Liver (tissue), 9 donors: Measurements from ENCODE around the gene NDST1. TPM values are rescaled to one million over a fixed set of nuclear protein-coding genes. Genes with fewer than 3 reads are reported as not detected.

Experiments
- DNase-seq: peaks from one replicate; pipeline ENCODE4 v3.0.0-alpha.2; 2017; ENCODE audit warnings: low spot score
- H3K27ac ChIP-seq, 2 donors: one replicate each; pipeline ENCODE4 v1.7.0; 2013; ENCODE audit warnings: inconsistent platforms in 2 of 2, low read length in 2 of 2, control low read depth in 1 of 2, low read depth in 1 of 2, mild to moderate bottlenecking in 1 of 2
- H3K27me3 ChIP-seq, 4 donors: one replicate each; pipeline versions ENCODE4 v1.6.1 to v1.7.0; 2013; ENCODE audit warnings: low read length in 3 of 4, inconsistent platforms in 1 of 4, mild to moderate bottlenecking in 1 of 4, moderate library complexity in 1 of 4; ENCODE audit not compliant: control insufficient read depth in 4 of 4, insufficient read depth in 4 of 4
- H3K36me3 ChIP-seq, 4 donors: one replicate each; pipeline versions ENCODE4 v1.6.1 to v1.7.0; 2013; ENCODE audit warnings: low read length in 3 of 4, mild to moderate bottlenecking in 3 of 4, low read depth in 1 of 4, moderate library complexity in 1 of 4; ENCODE audit not compliant: control insufficient read depth in 4 of 4, insufficient read depth in 3 of 4
- H3K4me1 ChIP-seq, 4 donors: one replicate each; pipeline versions ENCODE4 v1.6.1 to v1.7.0; 2013; ENCODE audit warnings: low read length in 3 of 4, mild to moderate bottlenecking in 3 of 4, moderate library complexity in 1 of 4; ENCODE audit not compliant: control insufficient read depth in 4 of 4, insufficient read depth in 4 of 4
- H3K4me3 ChIP-seq, 3 donors: one replicate each; pipeline versions ENCODE4 v1.6.1 to v1.7.0; 2013; ENCODE audit warnings: low read length in 3 of 3, control low read depth in 1 of 3, low read depth in 1 of 3, mild to moderate bottlenecking in 1 of 3
- H3K9ac ChIP-seq, 2 donors: one replicate each; pipeline ENCODE4 v1.7.0; 2013; ENCODE audit warnings: low read length in 2 of 2, mild to moderate bottlenecking in 2 of 2, moderate library complexity in 2 of 2, control low read depth in 1 of 2, low read depth in 1 of 2
- H3K9me3 ChIP-seq, 4 donors: one replicate each; pipeline versions ENCODE4 v1.6.1 to v1.7.0; 2013; ENCODE audit warnings: low read length in 3 of 4; ENCODE audit not compliant: control insufficient read depth in 4 of 4
- ATF3 ChIP-seq: IDR thresholded peaks from 2 replicates; pipeline ENCODE4 v1.6.1; 2016; ENCODE audit warnings: antibody characterized with exemption
- CTCF ChIP-seq: fragments of 150-350 bp; IDR thresholded peaks from 2 replicates; pipeline ENCODE4 v1.5.1; 2017; ENCODE audit warnings: improper control_type of control experiment, low read depth, low read length; ENCODE audit not compliant: missing input control
- EGR1 ChIP-seq, 2 donors: IDR thresholded peaks; 2 replicates each; pipeline ENCODE4 v1.6.1; 2016 to 2018; ENCODE audit warnings: antibody characterized with exemption in 2 of 2, low read depth in 2 of 2
- FOXA1 ChIP-seq: IDR thresholded peaks from 2 replicates; pipeline ENCODE4 v1.6.1; 2016; ENCODE audit warnings: antibody characterized with exemption
- FOXA2 ChIP-seq: IDR thresholded peaks from 2 replicates; pipeline ENCODE4 v1.6.1; 2016; ENCODE audit warnings: antibody characterized with exemption
- GABPA ChIP-seq, 2 donors: IDR thresholded peaks in 1 of 2; conservative IDR thresholded peaks in 1 of 2; 2 replicates each; pipeline ENCODE4 v1.6.1; 2016; ENCODE audit warnings: antibody characterized with exemption in 2 of 2, mild to moderate bottlenecking in 1 of 2, moderate library complexity in 1 of 2
- HNF4A ChIP-seq, 2 donors: conservative IDR thresholded peaks; 2 replicates each; pipeline ENCODE4 v1.6.1; 2016; ENCODE audit warnings: antibody characterized with exemption in 2 of 2, mild to moderate bottlenecking in 2 of 2
- RAD21 ChIP-seq, 2 donors: IDR thresholded peaks; 2 replicates each; pipeline ENCODE4 v1.6.1; 2016; ENCODE audit warnings: antibody characterized with exemption in 2 of 2, mild to moderate bottlenecking in 2 of 2
- REST ChIP-seq: IDR thresholded peaks from 2 replicates; pipeline ENCODE4 v1.6.1; 2016; ENCODE audit warnings: antibody characterized with exemption, mild to moderate bottlenecking
- RXRA ChIP-seq, 2 donors: IDR thresholded peaks; 2 replicates each; pipeline ENCODE4 v1.6.1; 2017 to 2018; ENCODE audit warnings: antibody characterized with exemption in 2 of 2, mild to moderate bottlenecking in 1 of 2
- SP1 ChIP-seq: IDR thresholded peaks from 2 replicates; pipeline ENCODE4 v1.6.1; 2018; ENCODE audit warnings: antibody characterized with exemption, mild to moderate bottlenecking
- TAF1 ChIP-seq: conservative IDR thresholded peaks from 2 replicates; pipeline ENCODE4 v1.6.1; 2016; ENCODE audit warnings: antibody characterized with exemption, mild to moderate bottlenecking
- YY1 ChIP-seq: IDR thresholded peaks from 2 replicates; pipeline ENCODE4 v1.6.1; 2016; ENCODE audit warnings: antibody characterized with exemption, mild to moderate bottlenecking
- ZBTB33 ChIP-seq: IDR thresholded peaks from 2 replicates; pipeline ENCODE4 v1.6.1; 2016; ENCODE audit warnings: antibody characterized with exemption
- WGBS: extraction: QIAGEN DNeasy Blood & Tissue Kit; methylation state at CpG from one replicate; pipeline ENCODE4 v1.1.7; 2013; 5-methylcytosine and 5-hydroxymethylcytosine counted together
- polyA plus RNA-seq, 2 donors: library from polyadenylated mRNA; stranded (reverse) in 1 of 2; unstranded in 1 of 2; fragments of 200-250 nt in 1 of 2; fragments of >200 nt in 1 of 2; fragmentation: Nextera tagmentation in 1 of 2; extraction: Ambion mirVana in 1 of 2; gene quantifications; one replicate each; pipeline versions ENCODE4 v1.2.1 to v1.2.3, GENCODE V29; 2013 to 2015
- total RNA-seq, 2 donors: library from RNA; depleted of rRNA; stranded (reverse); fragments of >200 nt; gene quantifications; one replicate each; pipeline ENCODE4 v1.2.3, GENCODE V29; 2014
- donor health status: healthy.
- donor health status: healthy.
- donor health status: healthy.
- donor health status: healthy.
- donor health status: healthy.

The NDST1 gene
- total and polyA plus RNA-seq, 4 donors: 10.3 to 103 (median 39.0) TPM

DNA sequence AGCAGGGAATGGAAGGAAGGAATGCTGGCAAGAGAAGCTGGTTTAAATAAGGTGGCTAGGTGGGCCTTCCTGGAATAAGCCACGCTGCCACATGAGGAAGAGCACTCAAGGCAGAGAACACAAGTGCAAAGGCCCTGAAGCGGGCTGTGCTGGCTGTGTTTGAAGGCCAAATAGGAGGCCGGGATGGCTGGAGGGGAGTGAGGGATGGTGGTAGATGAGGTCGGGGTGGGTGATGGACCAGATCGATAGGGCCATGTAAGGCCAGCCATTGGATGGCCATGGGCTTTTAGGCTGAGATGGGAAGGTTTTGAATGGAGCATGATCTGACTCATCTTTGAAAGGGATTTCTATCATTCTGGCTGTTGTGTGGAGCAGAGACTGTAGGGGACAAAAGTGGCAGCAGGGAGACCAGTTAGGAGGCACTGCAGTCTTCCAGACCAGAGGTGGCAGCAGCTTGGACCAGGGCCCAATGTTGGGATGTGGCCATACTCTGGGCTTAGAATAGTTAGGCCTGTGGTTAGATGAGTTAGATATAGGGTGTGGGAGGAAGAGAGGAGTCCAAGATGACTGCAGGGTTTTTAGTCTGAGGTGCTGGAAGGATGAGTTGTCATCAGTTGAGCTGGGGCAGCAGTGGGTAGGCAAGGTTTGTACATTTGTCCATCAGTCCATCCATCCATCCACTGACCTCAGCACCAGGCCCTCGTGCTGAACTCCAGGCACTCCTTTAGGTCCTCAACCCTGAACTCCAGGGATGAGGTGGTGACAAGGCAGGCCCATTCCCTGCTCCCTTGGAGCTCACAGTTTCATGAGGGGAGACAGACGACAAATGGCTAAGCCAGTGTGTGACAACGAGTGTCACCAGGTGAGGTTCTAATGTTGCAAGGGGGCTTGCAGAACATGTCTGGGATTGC is 30.3 kb downstream of the NDST1 start:
- WGBS: 91% methylated on average over 8 of the region's 8 CpGs
- no peak for TF ChIP-seq RAD21 (IDR thresholded peaks at IDR 0.05)
- TF ChIP-seq FOXA2: no peak
- no peak for TF ChIP-seq HNF4A (conservative IDR thresholded peaks at IDR 0.05)
- TF ChIP-seq EGR1 (IDR thresholded peaks at IDR 0.05; ENCODE audit: low read depth in 2 of 2): no peak
- no peak for TF ChIP-seq ZBTB33
- TF ChIP-seq TAF1: no peak
- TF ChIP-seq SP1: no peak
- TF ChIP-seq ATF3: no peak
- no peak for TF ChIP-seq GABPA (IDR thresholded peaks at IDR 0.05 in 1 of 2, conservative IDR thresholded peaks at IDR 0.05 in 1 of 2)
- no peak for TF ChIP-seq YY1
- no peak for TF ChIP-seq CTCF
- TF ChIP-seq RXRA (IDR thresholded peaks at IDR 0.05): no peak
- H3K9me3 ChIP-seq: no peaks in the 10 kb centered on the region
- H3K36me3 ChIP-seq: peaks cover 22 to 52% (median 49%) of the 10 kb centered on the region in 4 donors
- peak overlapping the region; percentile 44 to 94 for H3K27ac ChIP-seq
- H3K27me3 ChIP-seq: no peaks in the 10 kb centered on the region
- peaks cover 17 to 65% (median 46%) of the 10 kb centered on the region in 4 donors for H3K4me1 ChIP-seq
- no peak overlapping the region for H3K4me3 ChIP-seq
- DNase-seq: no peak
- no peak overlapping the region for H3K9ac ChIP-seq

DNA sequence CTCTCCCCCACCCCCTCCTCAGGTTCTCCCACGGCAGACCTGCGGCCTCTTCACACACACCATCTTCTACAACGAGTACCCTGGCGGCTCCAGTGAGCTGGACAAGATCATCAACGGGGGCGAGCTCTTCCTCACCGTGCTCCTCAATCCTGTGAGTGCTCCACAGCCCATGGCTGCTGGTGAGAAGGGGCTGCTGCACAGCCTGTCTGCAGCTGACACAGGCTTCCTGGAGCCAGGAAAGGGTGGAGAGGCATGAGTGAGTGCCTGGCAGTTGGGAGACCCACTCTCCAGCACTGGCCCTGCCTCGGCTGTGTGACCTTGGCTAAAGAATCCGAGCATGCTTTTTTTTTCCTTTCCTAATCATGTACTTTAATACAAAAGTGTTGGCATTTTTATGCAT is 31.3 kb downstream of the NDST1 start:
- WGBS: 75% methylated on average over 9 of the region's 9 CpGs
- Histone ChIP-seq H3K9me3 (no peaks in the 10 kb centered on the region), H3K9ac (no peak overlapping the region), H3K4me3 (no peak overlapping the region), H3K36me3 (peaks cover 19 to 51% (median 45%) of the 10 kb centered on the region in 4 donors), H3K27me3 (no peaks in the 10 kb centered on the region), H3K4me1 (peaks cover 17 to 71% (median 51%) of the 10 kb centered on the region in 4 donors), H3K27ac (peak overlapping the region; percentile 5 to 94)
- TF ChIP-seq ATF3 (no peak), SP1 (no peak), FOXA1 (no peak), GABPA (IDR thresholded peaks at IDR 0.05 in 1 of 2, conservative IDR thresholded peaks at IDR 0.05 in 1 of 2) (no peak), REST (no peak), RXRA (IDR thresholded peaks at IDR 0.05) (no peak), TAF1 (no peak)
- no peak for DNase-seq
